DOHH2 (cell line): ENCODE measurements around the gene ZNF213.
"Not testable (repeated sequence)": the region's sequence is repeated elsewhere in the genome, so short reads cannot be mapped to it uniquely, and the experiment has no call there.

Experiments
- H3F3A ChIP-seq: fragments of 200-600 bp; sonication (generic), shearing (Covaris generic); 2 replicates; pipeline ENCODE4 v1.6.0; 2016; ENCODE audit warnings: antibody characterized with exemption, mild to moderate bottlenecking; ENCODE audit not compliant: control insufficient read depth, insufficient read depth
- H3K27ac ChIP-seq: fragments of 200-600 bp; sonication (generic); 2 replicates; pipeline ENCODE4 v1.5.1; 2014; ENCODE audit warnings: low read depth, mild to moderate bottlenecking, low read length, moderate library complexity
- H3K27me3 ChIP-seq: fragments of 200-600 bp; sonication (generic); 2 replicates; pipeline ENCODE4 v1.6.1; 2014; ENCODE audit warnings: mild to moderate bottlenecking, low read length, mixed read lengths; ENCODE audit not compliant: control insufficient read depth
- H3K36me3 ChIP-seq: fragments of 200-600 bp; sonication (generic); 2 replicates; pipeline ENCODE4 v1.6.1; 2014; ENCODE audit warnings: mild to moderate bottlenecking, low read length, moderate library complexity, mixed read lengths; ENCODE audit not compliant: control insufficient read depth
- H3K4me1 ChIP-seq: fragments of 200-600 bp; sonication (generic); 2 replicates; pipeline ENCODE4 v1.6.1; 2014; ENCODE audit warnings: mild to moderate bottlenecking, low read length, mixed read lengths; ENCODE audit not compliant: control insufficient read depth
- H3K4me2 ChIP-seq: fragments of 200-600 bp; sonication (generic); 2 replicates; pipeline ENCODE4 v1.6.0; 2014; ENCODE audit warnings: mild to moderate bottlenecking, low read length, moderate library complexity
- H3K4me3 ChIP-seq: fragments of 200-600 bp; sonication (generic); 2 replicates; pipeline ENCODE4 v1.5.1; 2014; ENCODE audit warnings: mild to moderate bottlenecking, low read length, mixed read lengths
- H3K79me2 ChIP-seq: fragments of 200-600 bp; sonication (generic); 2 replicates; pipeline ENCODE4 v1.6.1; 2014; ENCODE audit warnings: mild to moderate bottlenecking, low read length, mixed read lengths; ENCODE audit not compliant: control insufficient read depth
- H3K9me2 ChIP-seq: fragments of 200-600 bp; sonication (generic); replicated peaks from 2 replicates; pipeline ENCODE4 v1.6.1; 2014; ENCODE audit warnings: mild to moderate bottlenecking, low read length, mixed read lengths; ENCODE audit not compliant: control insufficient read depth
- H3K9me3 ChIP-seq: fragments of 200-600 bp; sonication (generic); 2 replicates; pipeline ENCODE4 v1.6.1; 2014; ENCODE audit warnings: antibody characterized with exemption, low read length, mixed read lengths; ENCODE audit not compliant: control insufficient read depth, insufficient read depth
- H4K20me1 ChIP-seq: fragments of 200-600 bp; sonication (generic); 2 replicates; pipeline ENCODE4 v1.6.0; 2014; ENCODE audit warnings: low read depth, mild to moderate bottlenecking, antibody characterized with exemption, low read length, moderate library complexity; ENCODE audit not compliant: control insufficient read depth, insufficient read depth
- EZH2phosphoT487 ChIP-seq: fragments of 200-600 bp; sonication (generic); IDR thresholded peaks from 2 replicates; pipeline ENCODE4 v1.6.1; 2017; ENCODE audit warnings: borderline replicate concordance, mild to moderate bottlenecking, antibody characterized with exemption, low read length, moderate library complexity, mixed read lengths
- TF ChIP-seq, protein P1 (sequence below): fragments of 200-600 bp; sonication (generic); IDR thresholded peaks from one replicate; pipeline ENCODE4 v1.5.1; 2014; ENCODE audit warnings: antibody characterized with exemption, mild to moderate bottlenecking, low read depth, low read length; ENCODE audit not compliant: poor library complexity, severe bottlenecking

The ZNF213 gene

DNA sequence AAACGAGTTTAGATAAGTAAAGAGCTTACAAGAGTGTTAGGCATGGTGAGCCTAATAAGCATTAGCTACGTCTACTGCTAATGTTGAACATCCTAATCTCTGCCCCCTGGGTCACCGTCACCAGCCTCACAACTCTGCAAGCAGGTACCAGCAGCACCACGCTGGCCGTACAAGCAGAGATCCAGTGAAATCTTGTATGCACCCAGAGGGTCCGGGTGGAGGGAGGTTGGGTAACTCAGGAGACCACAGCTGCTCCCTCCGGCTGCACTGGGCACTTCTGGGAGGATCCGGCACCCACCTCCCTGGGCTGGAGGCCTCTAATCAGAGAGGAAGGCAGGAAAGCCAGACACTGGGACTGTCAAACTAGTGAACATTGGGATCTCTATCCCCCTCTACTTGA lies 44.8 kb downstream of the ZNF213 start:
- no peaks in the 10 kb centered on the region for H3K9me2 ChIP-seq
- H3K27me3 ChIP-seq, result peaks cover 47% of the 10 kb centered on the region
- no peaks in the 10 kb centered on the region for H3F3A ChIP-seq
- no peak overlapping the region for H3K4me3 ChIP-seq
- no peak overlapping the region for H3K4me2 ChIP-seq
- peaks cover 7% of the 10 kb centered on the region for H3K4me1 ChIP-seq
- TF ChIP-seq, protein P1, sequence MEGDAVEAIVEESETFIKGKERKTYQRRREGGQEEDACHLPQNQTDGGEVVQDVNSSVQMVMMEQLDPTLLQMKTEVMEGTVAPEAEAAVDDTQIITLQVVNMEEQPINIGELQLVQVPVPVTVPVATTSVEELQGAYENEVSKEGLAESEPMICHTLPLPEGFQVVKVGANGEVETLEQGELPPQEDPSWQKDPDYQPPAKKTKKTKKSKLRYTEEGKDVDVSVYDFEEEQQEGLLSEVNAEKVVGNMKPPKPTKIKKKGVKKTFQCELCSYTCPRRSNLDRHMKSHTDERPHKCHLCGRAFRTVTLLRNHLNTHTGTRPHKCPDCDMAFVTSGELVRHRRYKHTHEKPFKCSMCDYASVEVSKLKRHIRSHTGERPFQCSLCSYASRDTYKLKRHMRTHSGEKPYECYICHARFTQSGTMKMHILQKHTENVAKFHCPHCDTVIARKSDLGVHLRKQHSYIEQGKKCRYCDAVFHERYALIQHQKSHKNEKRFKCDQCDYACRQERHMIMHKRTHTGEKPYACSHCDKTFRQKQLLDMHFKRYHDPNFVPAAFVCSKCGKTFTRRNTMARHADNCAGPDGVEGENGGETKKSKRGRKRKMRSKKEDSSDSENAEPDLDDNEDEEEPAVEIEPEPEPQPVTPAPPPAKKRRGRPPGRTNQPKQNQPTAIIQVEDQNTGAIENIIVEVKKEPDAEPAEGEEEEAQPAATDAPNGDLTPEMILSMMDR, result no peak
- TF ChIP-seq EZH2phosphoT487, result no peak
- H3K9me3 ChIP-seq, result 0 out of 2 replicates have a peak, but pooled peaks cover 4% of the 10 kb centered on the region
- no peaks in the 10 kb centered on the region for H3K79me2 ChIP-seq
- no peaks in the 10 kb centered on the region for H4K20me1 ChIP-seq
- no peaks in the 10 kb centered on the region for H3K36me3 ChIP-seq
- no peak overlapping the region for H3K27ac ChIP-seq

DNA sequence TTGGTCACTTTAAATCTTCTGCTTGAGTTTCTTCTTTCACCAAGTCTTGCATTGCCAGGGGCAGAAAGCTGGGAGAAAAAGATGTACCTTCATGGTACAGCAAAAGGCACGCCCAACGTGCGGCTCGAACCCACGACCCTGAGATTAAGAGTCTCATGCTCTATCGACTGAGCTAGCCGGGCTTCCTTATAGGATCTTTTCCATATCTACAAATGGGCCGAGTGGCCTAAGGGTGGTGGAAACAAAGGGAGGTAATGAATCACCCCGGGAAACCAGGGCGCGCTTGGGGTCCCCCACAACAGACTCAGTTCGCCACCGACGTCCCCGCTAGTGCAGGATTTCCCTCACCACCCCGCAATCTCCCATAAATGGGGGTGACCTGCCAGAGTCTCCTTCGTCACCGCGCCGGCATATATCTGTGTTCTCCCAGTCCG lies 45.6 kb downstream of the ZNF213 start:
- H3K79me2 ChIP-seq, result no peaks in the 10 kb centered on the region
- H3K4me1 ChIP-seq, result peaks cover under 1% of the 10 kb centered on the region; the same call in 1 of the 2 replicates
- H3K9me3 ChIP-seq, result 0 out of 2 replicates have a peak, but pooled peaks cover 4% of the 10 kb centered on the region
- H3K27me3 ChIP-seq, result peaks cover 39% of the 10 kb centered on the region
- no peaks in the 10 kb centered on the region for H3K9me2 ChIP-seq
- H3F3A ChIP-seq, result no peaks in the 10 kb centered on the region
- H3K36me3 ChIP-seq, result no peaks in the 10 kb centered on the region
- no peak overlapping the region for H3K4me2 ChIP-seq
- no peak overlapping the region for H3K4me3 ChIP-seq
- TF ChIP-seq, protein P1, result no peak
- TF ChIP-seq EZH2phosphoT487, result no peak
- H4K20me1 ChIP-seq, result no peaks in the 10 kb centered on the region
- no peak overlapping the region for H3K27ac ChIP-seq

DNA sequence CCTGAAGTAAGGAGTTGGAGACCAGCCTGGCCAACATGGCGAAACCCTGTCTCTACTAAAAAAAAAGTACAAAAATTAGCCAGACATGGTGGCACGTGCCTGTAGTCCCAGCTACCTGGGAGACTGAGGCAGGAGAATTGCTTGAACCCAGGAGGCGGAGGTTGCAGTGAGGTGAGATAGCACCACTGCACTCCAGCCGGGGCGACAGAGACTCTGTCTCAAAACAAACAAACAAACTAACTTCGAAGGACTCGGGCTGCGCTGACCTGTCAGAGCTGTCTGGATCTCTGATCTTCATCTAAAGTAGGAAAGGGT lies 47.4 kb downstream of the ZNF213 start:
- H3K27me3 ChIP-seq, result peaks cover 41% of the 10 kb centered on the region
- H3F3A ChIP-seq, H3K4me1 ChIP-seq, H4K20me1 ChIP-seq, H3K4me3 ChIP-seq, H3K4me2 ChIP-seq, H3K27ac ChIP-seq, H3K79me2 ChIP-seq, H3K9me2 ChIP-seq, H3K9me3 ChIP-seq, H3K36me3 ChIP-seq: not testable (repeated sequence)

DNA sequence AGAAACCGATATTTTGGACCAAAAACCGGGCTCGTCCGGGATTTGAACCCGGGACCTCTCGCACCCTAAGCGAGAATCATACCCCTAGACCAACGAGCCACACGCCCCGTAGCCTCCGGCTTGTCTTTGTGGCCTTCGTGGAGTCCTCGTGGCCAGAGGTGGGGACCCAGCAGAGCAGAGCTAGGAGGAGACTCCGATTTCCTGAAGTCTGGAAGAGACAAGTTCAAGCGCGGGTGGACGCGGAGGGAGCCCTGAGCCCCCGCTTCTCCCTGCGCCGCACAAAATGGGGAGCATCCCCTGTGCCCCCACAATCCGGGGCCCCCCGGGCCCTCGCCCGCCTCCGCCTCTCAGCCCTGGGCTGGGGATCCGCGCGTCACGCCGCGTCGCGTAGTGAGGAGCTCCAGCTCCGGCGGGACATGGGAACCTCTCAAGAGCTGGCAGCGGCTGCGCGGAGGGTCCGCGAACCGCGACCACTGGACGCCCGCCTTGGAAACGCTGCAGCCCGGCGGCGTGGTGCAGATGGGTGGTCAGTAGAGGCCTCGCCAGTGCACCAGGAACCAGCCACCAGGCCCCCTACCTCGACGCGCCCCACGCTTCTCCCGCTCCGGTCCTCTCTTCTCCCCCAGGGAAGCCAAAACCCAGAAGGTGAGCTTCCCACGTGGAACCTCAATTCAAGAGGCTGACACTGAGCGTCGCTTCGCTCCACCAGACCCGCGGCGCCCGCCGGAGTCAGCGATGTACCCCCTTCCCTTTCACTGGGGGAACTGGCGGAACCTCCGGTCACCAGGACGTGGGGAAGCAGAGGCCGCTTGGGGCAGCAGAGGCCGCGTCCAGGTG lies 48.0 kb downstream of the ZNF213 start:
- no peaks in the 10 kb centered on the region for H3K9me2 ChIP-seq
- H3K79me2 ChIP-seq, result no peaks in the 10 kb centered on the region
- peaks cover 47% of the 10 kb centered on the region for H3K27me3 ChIP-seq
- TF ChIP-seq, protein P1, result no peak
- TF ChIP-seq EZH2phosphoT487, result no peak
- no peak overlapping the region for H3K4me3 ChIP-seq
- no peaks in the 10 kb centered on the region for H4K20me1 ChIP-seq
- no peaks in the 10 kb centered on the region for H3K36me3 ChIP-seq
- no peaks in the 10 kb centered on the region for H3K4me1 ChIP-seq
- H3K4me2 ChIP-seq, result no peak overlapping the region
- 0 out of 2 replicates have a peak, but pooled peaks cover 4% of the 10 kb centered on the region for H3K9me3 ChIP-seq
- no peak overlapping the region for H3K27ac ChIP-seq
- H3F3A ChIP-seq, result no peaks in the 10 kb centered on the region
